DMS153 treated with DMSO at 0.1 percent for 48 hours (cell line): Measurements from ENCODE around the gene ZNF22.

ENCODE experiments used
- DNase-seq: peaks from one replicate; lab custom pipeline; 2025; ENCODE audit not compliant: unreplicated experiment; lab: John Stamatoyannopoulos, UW

The ZNF22 gene

GRCh38 chr10:44976352-44977198, 24.1 kb upstream of the ZNF22 start:
- no peak for DNase-seq

GRCh38 chr10:44977287-44978212, 23.2 kb upstream of the ZNF22 start:
- no peak for DNase-seq

GRCh38 chr10:44978213-44978569, 22.5 kb upstream of the ZNF22 start:
- no peak for DNase-seq

- peak; percentile 91 for DNase-seq
Observed at GRCh38 chr10:44978570-44979280, 22.0 kb upstream of the ZNF22 start, which contains the start of gene DEPP1. DEPP1 (minus strand) TSS chr10:44978809; CDS start chr10:44978030, 779 bp downstream.

- no peak for DNase-seq
Observed at GRCh38 chr10:44979281-44980191, 21.2 kb upstream of the ZNF22 start.

GRCh38 chr10:44980309-44981171, 20.2 kb upstream of the ZNF22 start:
- DNase-seq = no peak

GRCh38 chr10:44981172-44982113, 19.3 kb upstream of the ZNF22 start:
- no peak for DNase-seq

GRCh38 chr10:44982114-44982460, 18.6 kb upstream of the ZNF22 start:
- DNase-seq = no peak

- no peak for DNase-seq
Observed at GRCh38 chr10:44982496-44982895, 18.2 kb upstream of the ZNF22 start.

GRCh38 chr10:44983066-44983894, 17.4 kb upstream of the ZNF22 start:
- no peak for DNase-seq

GRCh38 chr10:44983895-44984278, 16.8 kb upstream of the ZNF22 start:
- no peak for DNase-seq

GRCh38 chr10:44984671-44985101, 16.0 kb upstream of the ZNF22 start:
- DNase-seq = no peak

GRCh38 chr10:44985175-44985681, 15.5 kb upstream of the ZNF22 start:
- no peak for DNase-seq

GRCh38 chr10:44986179-44986578, 14.5 kb upstream of the ZNF22 start:
- DNase-seq = no peak

GRCh38 chr10:44986670-44987069, 14.1 kb upstream of the ZNF22 start:
- DNase-seq = no peak

- DNase-seq = no peak
Observed at GRCh38 chr10:44988957-44989585, 11.7 kb upstream of the ZNF22 start.
